ENCODE data around the gene SPAG9.
A peak's percentile ranks its signal among the peaks of the same experiment; 100 is the strongest.

Gene SPAG9

DNA sequence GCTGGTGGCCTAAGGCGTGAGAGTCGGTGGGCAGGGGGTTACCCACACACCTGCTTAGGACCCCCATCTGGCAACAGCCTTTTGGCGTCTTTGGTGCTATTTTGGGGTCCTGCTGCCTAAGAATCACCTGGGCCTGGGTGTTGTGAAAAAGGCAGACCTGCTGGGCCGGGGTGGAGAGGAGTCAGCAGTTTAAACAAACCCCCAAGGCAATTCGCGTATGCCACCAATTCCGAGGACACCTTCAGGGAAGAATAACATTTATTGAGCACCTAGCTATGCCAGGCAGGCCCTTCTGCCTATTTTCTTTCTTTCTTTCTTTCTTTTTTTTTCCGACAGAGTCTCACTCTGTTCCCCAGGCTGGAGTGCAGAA lies 200.6 kb downstream of the SPAG9 start:
- no peak overlapping the region for H3K4me3 ChIP-seq (replicated peaks; ENCODE audit: low read depth, low read length)
- TF ChIP-seq, protein P1, sequence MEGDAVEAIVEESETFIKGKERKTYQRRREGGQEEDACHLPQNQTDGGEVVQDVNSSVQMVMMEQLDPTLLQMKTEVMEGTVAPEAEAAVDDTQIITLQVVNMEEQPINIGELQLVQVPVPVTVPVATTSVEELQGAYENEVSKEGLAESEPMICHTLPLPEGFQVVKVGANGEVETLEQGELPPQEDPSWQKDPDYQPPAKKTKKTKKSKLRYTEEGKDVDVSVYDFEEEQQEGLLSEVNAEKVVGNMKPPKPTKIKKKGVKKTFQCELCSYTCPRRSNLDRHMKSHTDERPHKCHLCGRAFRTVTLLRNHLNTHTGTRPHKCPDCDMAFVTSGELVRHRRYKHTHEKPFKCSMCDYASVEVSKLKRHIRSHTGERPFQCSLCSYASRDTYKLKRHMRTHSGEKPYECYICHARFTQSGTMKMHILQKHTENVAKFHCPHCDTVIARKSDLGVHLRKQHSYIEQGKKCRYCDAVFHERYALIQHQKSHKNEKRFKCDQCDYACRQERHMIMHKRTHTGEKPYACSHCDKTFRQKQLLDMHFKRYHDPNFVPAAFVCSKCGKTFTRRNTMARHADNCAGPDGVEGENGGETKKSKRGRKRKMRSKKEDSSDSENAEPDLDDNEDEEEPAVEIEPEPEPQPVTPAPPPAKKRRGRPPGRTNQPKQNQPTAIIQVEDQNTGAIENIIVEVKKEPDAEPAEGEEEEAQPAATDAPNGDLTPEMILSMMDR (IDR thresholded peaks at IDR 0.05; ENCODE audit: low read depth, low read length, missing control alignments) = no peak
- DNase-seq (ENCODE audit: extremely low read depth, low read depth) = no peak

DNA sequence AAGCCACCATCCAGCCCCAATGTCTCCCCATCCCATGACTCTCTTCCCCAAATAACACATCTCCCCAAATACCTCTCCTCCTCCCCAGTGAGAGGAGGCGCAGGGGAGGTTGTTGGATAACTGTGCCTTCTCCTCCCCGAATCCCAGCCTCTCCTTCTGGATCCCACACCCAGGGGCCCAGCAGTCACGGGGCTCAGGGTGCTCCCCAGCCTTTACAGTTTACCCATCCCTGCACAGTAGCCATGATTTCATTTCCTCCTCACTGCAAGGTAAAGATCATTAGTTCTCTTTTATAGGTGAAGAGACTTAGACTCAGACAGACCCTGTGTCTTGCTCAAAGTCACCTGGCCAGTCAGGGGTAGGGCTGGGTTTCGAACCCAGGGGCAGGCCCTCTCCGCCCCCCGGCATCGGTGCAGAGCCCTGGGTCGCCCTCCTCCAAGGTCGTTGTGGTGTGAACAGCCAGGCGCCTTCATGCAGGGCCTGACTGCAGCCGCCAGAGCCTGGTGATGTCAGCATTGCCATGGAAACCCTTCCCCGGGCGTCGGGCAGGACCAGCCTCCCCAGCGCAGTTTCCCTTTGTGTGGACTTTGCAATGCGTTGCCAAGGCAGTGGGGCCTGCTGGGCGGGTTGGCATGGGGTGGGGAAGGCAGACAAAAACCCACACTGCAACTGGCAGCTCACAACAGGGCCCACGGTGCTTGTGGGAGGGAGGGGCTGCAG lies 201.2 kb downstream of the SPAG9 start:
- DNase-seq (ENCODE audit: extremely low read depth, low read depth) = peak; percentile 41
- H3K4me3 ChIP-seq (replicated peaks; ENCODE audit: low read depth, low read length) = no peak overlapping the region

DNA sequence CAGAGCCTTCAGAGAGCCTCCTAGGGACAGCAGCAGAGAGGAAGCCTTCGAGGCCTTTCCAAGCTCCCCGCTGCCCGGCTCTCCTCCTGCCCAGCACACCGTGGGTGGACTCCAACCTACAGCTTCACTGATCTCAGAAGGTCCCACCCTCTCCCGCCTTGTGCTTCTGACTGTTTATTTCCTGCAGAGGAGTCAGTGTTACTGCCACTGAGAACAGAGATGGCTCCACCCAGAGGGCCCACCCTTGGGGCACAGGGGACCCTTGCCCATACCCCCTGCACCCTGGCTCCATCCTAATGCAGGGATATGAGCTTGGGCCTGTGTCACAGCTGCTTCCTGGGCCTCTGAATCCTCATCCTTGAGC lies 201.8 kb downstream of the SPAG9 start:
- TF ChIP-seq, protein P1 (IDR thresholded peaks at IDR 0.05; ENCODE audit: low read depth, low read length, missing control alignments) = no peak
- DNase-seq (ENCODE audit: extremely low read depth, low read depth) = no peak
- H3K4me3 ChIP-seq (replicated peaks; ENCODE audit: low read depth, low read length) = no peak overlapping the region

More for the DNA sequence above, 201.2 kb downstream of the SPAG9 start:
- TF ChIP-seq, protein P1 (IDR thresholded peaks at IDR 0.05; ENCODE audit: low read depth, low read length, missing control alignments) = no peak

DNA sequence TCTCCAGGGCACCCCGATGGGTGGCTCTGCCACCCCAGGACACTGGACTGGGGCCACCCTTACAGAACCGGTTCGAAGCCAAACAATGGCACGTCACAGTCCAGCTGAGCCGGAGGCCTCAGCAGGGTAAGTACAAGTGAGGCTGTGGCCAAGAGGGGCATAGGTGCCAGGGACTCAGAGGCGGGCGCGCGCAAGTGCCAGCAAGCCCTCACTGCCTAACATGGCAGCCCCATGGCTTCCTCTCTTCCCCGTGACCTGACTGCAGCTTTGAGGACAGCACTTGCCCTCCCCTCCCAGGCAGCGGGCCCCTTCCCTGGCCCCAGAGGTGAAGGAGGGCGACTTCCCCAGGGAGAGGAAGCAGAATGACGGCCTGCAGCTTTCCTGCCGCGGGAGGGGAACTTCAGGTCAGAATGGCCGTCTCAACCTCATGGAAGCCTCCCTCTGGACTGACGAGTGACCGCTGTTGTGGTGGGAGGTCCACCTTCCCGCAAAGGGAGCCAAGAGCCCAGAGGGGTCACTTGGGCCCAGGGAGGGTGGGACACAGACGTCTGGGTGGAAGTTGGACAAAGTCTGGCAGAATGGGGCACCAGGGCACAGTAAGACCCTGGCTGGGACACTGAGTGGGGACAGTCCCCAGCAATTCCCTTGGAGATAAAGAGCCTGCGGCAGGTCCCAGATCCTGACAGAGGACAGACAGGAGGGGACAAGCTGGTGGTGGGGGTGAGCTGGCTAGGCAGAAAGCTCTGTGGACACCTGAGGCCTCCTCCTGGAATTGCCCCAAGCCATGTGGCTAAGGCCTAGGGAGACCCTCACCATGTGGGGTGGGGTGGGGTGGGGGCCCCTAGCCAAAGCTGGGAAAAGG lies 202.4 kb downstream of the SPAG9 start:
- TF ChIP-seq, protein P1 (IDR thresholded peaks at IDR 0.05; ENCODE audit: low read depth, low read length, missing control alignments) = no peak
- no peak overlapping the region for H3K4me3 ChIP-seq (replicated peaks; ENCODE audit: low read depth, low read length)
- no peak for DNase-seq (ENCODE audit: extremely low read depth, low read depth)

DNA sequence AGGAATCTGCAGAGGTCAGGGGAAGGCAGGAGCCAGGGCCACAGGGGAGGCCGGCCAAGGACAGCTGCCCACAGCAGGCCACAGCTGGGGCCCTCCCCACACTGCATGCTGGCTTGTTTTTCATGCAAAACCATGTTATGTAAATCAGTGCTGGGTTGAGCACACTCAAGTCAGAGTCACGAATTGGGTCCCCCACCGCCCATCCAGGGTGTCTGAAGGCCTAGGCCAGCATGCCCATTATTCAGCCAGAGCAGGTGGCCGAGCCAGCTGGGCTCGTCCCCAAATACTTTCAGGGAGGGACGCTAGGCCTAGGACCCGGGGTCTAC lies 203.3 kb downstream of the SPAG9 start:
- DNase-seq (ENCODE audit: extremely low read depth, low read depth) = no peak
- TF ChIP-seq, protein P1 (IDR thresholded peaks at IDR 0.05; ENCODE audit: low read depth, low read length, missing control alignments) = no peak
- H3K4me3 ChIP-seq (replicated peaks; ENCODE audit: low read depth, low read length) = no peak overlapping the region

DNA sequence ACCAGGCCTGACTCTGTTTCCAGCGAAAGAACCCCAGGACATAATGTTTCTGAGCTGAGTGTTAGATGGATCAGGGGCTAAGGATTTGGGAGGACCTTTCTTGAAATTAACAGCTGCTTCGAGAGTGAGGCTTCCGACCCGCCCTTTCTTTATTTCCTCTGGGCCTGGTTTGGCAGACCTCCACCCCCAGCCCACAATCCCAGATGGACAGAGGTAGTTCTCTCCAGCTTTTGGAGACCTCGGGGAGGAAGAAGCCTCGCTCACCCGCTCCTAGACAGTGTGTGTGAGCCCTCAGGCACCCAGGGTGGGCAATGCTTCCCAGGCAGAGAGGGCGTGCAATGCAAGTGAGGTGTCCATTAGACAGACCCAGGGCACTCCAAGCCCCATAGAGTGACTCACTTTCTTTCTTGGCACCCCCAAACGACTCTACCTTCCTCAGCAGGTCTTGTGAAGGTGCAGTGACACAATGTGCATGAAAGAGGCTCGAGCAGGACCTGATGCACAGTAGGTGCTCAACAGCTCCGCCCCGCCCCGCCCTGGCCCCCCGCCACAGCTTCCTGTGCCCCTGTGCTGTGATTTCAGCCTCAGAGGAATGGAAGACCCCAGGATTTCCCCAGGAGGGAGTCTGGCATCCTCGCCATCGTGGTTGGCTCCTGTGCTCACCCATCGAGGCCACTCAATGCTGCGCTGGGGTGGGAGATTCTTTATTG lies 203.8 kb downstream of the SPAG9 start:
- H3K4me3 ChIP-seq (replicated peaks; ENCODE audit: low read depth, low read length) = no peak overlapping the region
- TF ChIP-seq, protein P1 (IDR thresholded peaks at IDR 0.05; ENCODE audit: low read depth, low read length, missing control alignments) = no peak

More for the DNA sequence above, 203.8 kb downstream of the SPAG9 start:
- no peak for DNase-seq (ENCODE audit: extremely low read depth, low read depth)

All from HFF-Myc (cell line).